OCI-LY1 (cell line): Measurements from ENCODE around the gene NSRP1.
"Not testable (repeated sequence)": the region's sequence is repeated elsewhere in the genome, so short reads cannot be mapped to it uniquely, and the experiment has no call there.

ENCODE experiments used
- H2AFZ ChIP-seq: fragments of 200-600 bp; sonication (generic), shearing (Covaris generic); 2 replicates; pipeline ENCODE4 v1.6.0; 2014; ENCODE audit warnings: antibody characterized with exemption, mild to moderate bottlenecking, low read length
- H3F3A ChIP-seq: fragments of 200-600 bp; sonication (generic), shearing (Covaris generic); 2 replicates; pipeline ENCODE4 v1.6.0; 2014; ENCODE audit warnings: mild to moderate bottlenecking, antibody characterized with exemption, low read length, moderate library complexity; ENCODE audit not compliant: insufficient read depth
- H3K27ac ChIP-seq: fragments of 200-600 bp; sonication (generic); 2 replicates; pipeline ENCODE4 v1.5.1; 2014; ENCODE audit warnings: low read length, mixed run types, mild to moderate bottlenecking, low read depth; ENCODE audit not compliant: poor library complexity, severe bottlenecking
- H3K27me3 ChIP-seq: fragments of 200-600 bp; sonication (generic); 2 replicates; pipeline ENCODE4 v1.6.0; 2014; ENCODE audit warnings: antibody characterized with exemption, mild to moderate bottlenecking, low read length, moderate library complexity; ENCODE audit not compliant: insufficient read depth
- H3K36me3 ChIP-seq: fragments of 200-600 bp; sonication (generic); 2 replicates; pipeline ENCODE4 v1.6.1; 2014; ENCODE audit warnings: mild to moderate bottlenecking, antibody characterized with exemption, low read length, moderate library complexity, mixed read lengths; ENCODE audit not compliant: insufficient read depth
- H3K4me1 ChIP-seq: fragments of 200-600 bp; sonication (generic); 2 replicates; pipeline ENCODE4 v1.5.1; 2014; ENCODE audit warnings: mild to moderate bottlenecking, low read length, moderate library complexity; ENCODE audit not compliant: insufficient read depth, severe bottlenecking
- H3K4me2 ChIP-seq: fragments of 200-600 bp; sonication (generic), shearing (Covaris generic); 2 replicates; pipeline ENCODE4 v1.6.1; 2014; ENCODE audit warnings: low read length
- H3K4me3 ChIP-seq: fragments of 200-600 bp; sonication (generic); 2 replicates; pipeline ENCODE4 v1.5.1; 2014; ENCODE audit warnings: low read length, low read depth, mild to moderate bottlenecking, mixed read lengths; ENCODE audit not compliant: poor library complexity, severe bottlenecking
- H3K79me2 ChIP-seq: fragments of 200-600 bp; shearing (Covaris generic); 2 replicates; pipeline ENCODE4 v1.6.1; 2016; ENCODE audit warnings: mixed run types, low read length, mixed read lengths; ENCODE audit not compliant: insufficient read depth
- H3K9ac ChIP-seq: fragments of 200-600 bp; sonication (generic), shearing (Covaris generic); 2 replicates; pipeline ENCODE4 v1.6.1; 2014; ENCODE audit warnings: mild to moderate bottlenecking, low read length, mixed read lengths
- H3K9me2 ChIP-seq: fragments of 200-600 bp; sonication (generic), shearing (Covaris generic); 2 replicates; pipeline ENCODE4 v1.6.1; 2014; ENCODE audit warnings: low read depth, mild to moderate bottlenecking, low read length, mixed read lengths
- H3K9me3 ChIP-seq: fragments of 200-600 bp; shearing (Covaris generic); 2 replicates; pipeline ENCODE4 v1.6.1; 2014; ENCODE audit warnings: low read length, mixed read lengths
- H4K20me1 ChIP-seq: fragments of 200-600 bp; sonication (generic), shearing (Covaris generic); 2 replicates; pipeline ENCODE4 v1.6.0; 2016; ENCODE audit warnings: mild to moderate bottlenecking, low read length; ENCODE audit not compliant: insufficient read depth
- CTCF ChIP-seq: fragments of 200-600 bp; sonication (generic), shearing (Covaris generic); IDR thresholded peaks from 2 replicates; pipeline ENCODE4 v1.5.1; 2017; ENCODE audit warnings: mild to moderate bottlenecking, antibody characterized with exemption, low read length, moderate library complexity, mixed read lengths
- EZH2 ChIP-seq: fragments of 200-600 bp; sonication (generic), shearing (Covaris generic); IDR thresholded peaks from 2 replicates; pipeline ENCODE4 v1.8.0; 2017; ENCODE audit warnings: borderline replicate concordance, mixed run types, mild to moderate bottlenecking, antibody characterized with exemption, low read length, moderate library complexity, mixed read lengths

The NSRP1 gene

GRCh38 chr17:30133197-30133596 is 16.6 kb downstream of the NSRP1 start:
- no peaks in the 10 kb centered on the region for H3F3A ChIP-seq
- H3K4me1 ChIP-seq, result no peaks in the 10 kb centered on the region
- no peak overlapping the region for H3K27ac ChIP-seq
- no peak overlapping the region for H3K9ac ChIP-seq
- peaks cover 28% of the 10 kb centered on the region for H3K79me2 ChIP-seq
- no peak overlapping the region for H3K4me3 ChIP-seq
- no peaks in the 10 kb centered on the region for H3K9me2 ChIP-seq
- H4K20me1 ChIP-seq, result no peaks in the 10 kb centered on the region
- no peak overlapping the region for H3K4me2 ChIP-seq
- H2AFZ ChIP-seq, result no peak overlapping the region
- H3K36me3 ChIP-seq, result peaks cover 90% of the 10 kb centered on the region
- H3K27me3 ChIP-seq, result no peaks in the 10 kb centered on the region
- no peak for TF ChIP-seq CTCF
- TF ChIP-seq EZH2, result no peak
- H3K9me3 ChIP-seq, result no peaks in the 10 kb centered on the region

- no peak overlapping the region for H3K4me2 ChIP-seq
- H3K9ac ChIP-seq, result no peak overlapping the region
- no peaks in the 10 kb centered on the region for H3K4me1 ChIP-seq
- H2AFZ ChIP-seq, result no peak overlapping the region
- H3K9me2 ChIP-seq, result no peaks in the 10 kb centered on the region
- H4K20me1 ChIP-seq, result no peaks in the 10 kb centered on the region
- H3K36me3 ChIP-seq, result peaks cover 81% of the 10 kb centered on the region
- no peak overlapping the region for H3K4me3 ChIP-seq
- TF ChIP-seq EZH2 (no peak), CTCF (no peak)
- H3K9me3 ChIP-seq, result no peaks in the 10 kb centered on the region
- no peaks in the 10 kb centered on the region for H3K27me3 ChIP-seq
- H3K27ac ChIP-seq, result no peak overlapping the region
- no peaks in the 10 kb centered on the region for H3F3A ChIP-seq
- peaks cover 22% of the 10 kb centered on the region for H3K79me2 ChIP-seq
These were observed 17.9 kb downstream of the NSRP1 start for GRCh38 chr17:30134551-30134950.

- Histone ChIP-seq H3K36me3 (peaks cover 61% of the 10 kb centered on the region), H3K27ac (no peak overlapping the region), H3K4me3 (no peak overlapping the region), H2AFZ (no peak overlapping the region), H3K4me2 (no peak overlapping the region), H3F3A (no peaks in the 10 kb centered on the region), H3K79me2 (peaks cover 20% of the 10 kb centered on the region), H3K9ac (no peak overlapping the region), H3K9me2 (no peaks in the 10 kb centered on the region), H3K4me1 (no peaks in the 10 kb centered on the region), H4K20me1 (no peaks in the 10 kb centered on the region), H3K9me3 (no peaks in the 10 kb centered on the region), H3K27me3 (no peaks in the 10 kb centered on the region)
- TF ChIP-seq CTCF, result no peak
- TF ChIP-seq EZH2, result no peak
These were observed 20.5 kb downstream of the NSRP1 start for GRCh38 chr17:30137158-30137557.

GRCh38 chr17:30147860-30148259 is 31.2 kb downstream of the NSRP1 start:
- H3K27ac ChIP-seq, H3K9me2 ChIP-seq, H3K4me3 ChIP-seq, H2AFZ ChIP-seq, H3K9me3 ChIP-seq, H3K4me1 ChIP-seq, H3K27me3 ChIP-seq, H3K9ac ChIP-seq, H4K20me1 ChIP-seq, H3F3A ChIP-seq, H3K4me2 ChIP-seq: not testable (repeated sequence)
- Histone ChIP-seq H3K36me3 (peaks cover 19% of the 10 kb centered on the region), H3K79me2 (peaks cover 32% of the 10 kb centered on the region)
